Measurements from ENCODE around the gene DRAM1. TPM values are rescaled to one million over a fixed set of nuclear protein-coding genes. Genes with fewer than 3 reads are reported as not detected.

The DRAM1 gene
- total RNA-seq, 1 experiment from 2014 or later: 6.5 TPM

DNA sequence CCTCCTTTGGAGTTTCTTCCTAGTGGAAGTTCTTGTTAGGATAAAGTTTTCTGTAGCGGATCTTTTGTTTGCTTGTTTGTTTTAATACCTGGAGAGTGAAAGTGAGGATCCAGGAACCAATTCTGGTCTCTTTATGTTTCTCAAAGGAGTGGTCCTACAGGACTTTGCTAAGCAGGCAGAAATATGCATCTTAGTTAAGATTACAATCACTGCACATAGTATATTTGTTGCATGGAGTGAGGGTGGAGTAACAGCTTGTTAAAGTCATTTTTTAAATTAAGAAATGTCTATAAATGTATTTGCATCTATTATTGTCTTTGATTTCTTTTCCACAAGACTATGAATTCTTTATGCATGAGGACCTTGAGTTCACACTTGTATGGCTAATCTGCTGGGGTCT lies 76.7 kb downstream of the DRAM1 start:
- no peak overlapping the region for H3K4me2 ChIP-seq (ENCODE audit: insufficient read depth, insufficient read length, low read length)
- H3K23me2 ChIP-seq (ENCODE audit: insufficient read length, low read depth, low read length, poor library complexity, severe bottlenecking): no peaks in the 10 kb centered on the region
- no peak overlapping the region for H2BK5ac ChIP-seq (ENCODE audit: insufficient read length, low read length)
- H3K56ac ChIP-seq (ENCODE audit: insufficient read length, low read depth, low read length): no peak overlapping the region
- Mint-ChIP-seq H3K9me3 (peaks cover 3 to 5% of the 10 kb centered on the region in 2 experiments; a peak in 2 of 5 replicates), H3K27ac (no peak overlapping the region), H3K4me1 (no peaks in the 10 kb centered on the region), H3K36me3 (ENCODE audit: insufficient read depth in 1 of 3, low read depth in 3 of 3) (no peaks in the 10 kb centered on the region; a peak in 1 of 7 replicates), H3K4me3 (no peak overlapping the region), H3K27me3 (ENCODE audit: low read depth) (no peaks in the 10 kb centered on the region)
- H2BK120ac ChIP-seq (ENCODE audit: low read depth, low read length, poor library complexity, severe bottlenecking): no peak overlapping the region
- H2AFZ ChIP-seq (ENCODE audit: low read length): no peak overlapping the region
- no peak overlapping the region for H3K23ac ChIP-seq (ENCODE audit: insufficient read length, low read depth, low read length)
- TF ChIP-seq, protein P1, sequence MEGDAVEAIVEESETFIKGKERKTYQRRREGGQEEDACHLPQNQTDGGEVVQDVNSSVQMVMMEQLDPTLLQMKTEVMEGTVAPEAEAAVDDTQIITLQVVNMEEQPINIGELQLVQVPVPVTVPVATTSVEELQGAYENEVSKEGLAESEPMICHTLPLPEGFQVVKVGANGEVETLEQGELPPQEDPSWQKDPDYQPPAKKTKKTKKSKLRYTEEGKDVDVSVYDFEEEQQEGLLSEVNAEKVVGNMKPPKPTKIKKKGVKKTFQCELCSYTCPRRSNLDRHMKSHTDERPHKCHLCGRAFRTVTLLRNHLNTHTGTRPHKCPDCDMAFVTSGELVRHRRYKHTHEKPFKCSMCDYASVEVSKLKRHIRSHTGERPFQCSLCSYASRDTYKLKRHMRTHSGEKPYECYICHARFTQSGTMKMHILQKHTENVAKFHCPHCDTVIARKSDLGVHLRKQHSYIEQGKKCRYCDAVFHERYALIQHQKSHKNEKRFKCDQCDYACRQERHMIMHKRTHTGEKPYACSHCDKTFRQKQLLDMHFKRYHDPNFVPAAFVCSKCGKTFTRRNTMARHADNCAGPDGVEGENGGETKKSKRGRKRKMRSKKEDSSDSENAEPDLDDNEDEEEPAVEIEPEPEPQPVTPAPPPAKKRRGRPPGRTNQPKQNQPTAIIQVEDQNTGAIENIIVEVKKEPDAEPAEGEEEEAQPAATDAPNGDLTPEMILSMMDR (conservative IDR thresholded peaks at IDR 0.05): no peak
- no peaks in the 10 kb centered on the region for H3K4me1 ChIP-seq (ENCODE audit: insufficient read depth, low read length)
- no CpG with 5 or more reads among the region's 1 CpG for WGBS (ENCODE audit: extremely low coverage, insufficient read length, low lambda C conversion rate)
- H3K27me3 ChIP-seq (ENCODE audit: insufficient read depth, low read length): no peaks in the 10 kb centered on the region
- H4K91ac ChIP-seq (ENCODE audit: insufficient read length, low read depth, low read length): no peak overlapping the region
- H2BK12ac ChIP-seq (ENCODE audit: insufficient read length, low read depth, low read length): no peak overlapping the region
- H4K20me1 ChIP-seq (ENCODE audit: control insufficient read depth, insufficient read depth, insufficient read length): no peaks in the 10 kb centered on the region
- H3K9me3 ChIP-seq (ENCODE audit: control insufficient read depth, low read depth, low read length): no peaks in the 10 kb centered on the region
- no peak overlapping the region for H3K9ac ChIP-seq (ENCODE audit: extremely low read depth, insufficient read length, low read length)
- H2BK15ac ChIP-seq (ENCODE audit: low read depth, low read length): no peak overlapping the region
- no peak overlapping the region for H3K4ac ChIP-seq (ENCODE audit: low read depth, low read length)
- no peak overlapping the region for H3T11ph ChIP-seq (ENCODE audit: low read length)
- no peak overlapping the region for H4K8ac ChIP-seq (replicated peaks; ENCODE audit: insufficient read length, low read depth, low read length)
- DNase-seq: no peak
- no peak overlapping the region for H3K18ac ChIP-seq (ENCODE audit: insufficient read length, low read depth, low read length)
- H2BK20ac ChIP-seq (ENCODE audit: low read depth, low read length, poor library complexity, severe bottlenecking): no peak overlapping the region
- H3K79me2 ChIP-seq (ENCODE audit: insufficient read depth, low read length): no peaks in the 10 kb centered on the region
- H4K5ac ChIP-seq (ENCODE audit: insufficient read length, low read depth, low read length): no peak overlapping the region
- no peaks in the 10 kb centered on the region for H3K79me1 ChIP-seq (ENCODE audit: insufficient read depth, low read depth, low read length, poor library complexity, severe bottlenecking)
- no peak overlapping the region for H3K14ac ChIP-seq (ENCODE audit: insufficient read depth, low read length)
- H2AK5ac ChIP-seq (ENCODE audit: insufficient read length, low read length): no peak overlapping the region
- H3K27ac ChIP-seq (ENCODE audit: insufficient read length, low read depth, low read length): no peak overlapping the region
